Measurements from ENCODE around the gene DGKD.

DNA sequence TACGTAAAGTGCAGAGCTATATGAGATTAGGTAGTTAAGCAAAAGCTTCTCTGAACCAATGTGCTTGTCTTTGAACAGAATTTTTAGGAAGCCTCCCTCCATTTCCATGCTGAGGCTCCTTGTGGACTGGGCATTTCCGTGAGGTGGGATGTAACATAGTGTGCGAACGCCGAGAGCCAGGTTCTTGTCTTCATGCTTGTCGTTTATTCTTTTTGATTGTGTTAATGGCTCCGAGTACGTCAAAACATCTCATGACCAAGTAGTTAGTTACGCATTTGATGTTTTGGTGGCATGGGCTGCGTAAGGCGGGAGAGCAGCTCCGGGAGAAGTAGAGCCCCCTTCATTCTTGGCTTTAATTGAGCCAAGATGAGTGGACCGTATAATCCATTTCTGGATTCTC is 32.9 kb downstream of the DGKD start:
- TF ChIP-seq POLR2A (IDR thresholded peaks at IDR 0.05) = no peak
- TF ChIP-seq, protein P1, sequence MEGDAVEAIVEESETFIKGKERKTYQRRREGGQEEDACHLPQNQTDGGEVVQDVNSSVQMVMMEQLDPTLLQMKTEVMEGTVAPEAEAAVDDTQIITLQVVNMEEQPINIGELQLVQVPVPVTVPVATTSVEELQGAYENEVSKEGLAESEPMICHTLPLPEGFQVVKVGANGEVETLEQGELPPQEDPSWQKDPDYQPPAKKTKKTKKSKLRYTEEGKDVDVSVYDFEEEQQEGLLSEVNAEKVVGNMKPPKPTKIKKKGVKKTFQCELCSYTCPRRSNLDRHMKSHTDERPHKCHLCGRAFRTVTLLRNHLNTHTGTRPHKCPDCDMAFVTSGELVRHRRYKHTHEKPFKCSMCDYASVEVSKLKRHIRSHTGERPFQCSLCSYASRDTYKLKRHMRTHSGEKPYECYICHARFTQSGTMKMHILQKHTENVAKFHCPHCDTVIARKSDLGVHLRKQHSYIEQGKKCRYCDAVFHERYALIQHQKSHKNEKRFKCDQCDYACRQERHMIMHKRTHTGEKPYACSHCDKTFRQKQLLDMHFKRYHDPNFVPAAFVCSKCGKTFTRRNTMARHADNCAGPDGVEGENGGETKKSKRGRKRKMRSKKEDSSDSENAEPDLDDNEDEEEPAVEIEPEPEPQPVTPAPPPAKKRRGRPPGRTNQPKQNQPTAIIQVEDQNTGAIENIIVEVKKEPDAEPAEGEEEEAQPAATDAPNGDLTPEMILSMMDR (IDR thresholded peaks at IDR 0.05) = no peak
